Peyer's patch (tissue), 4 donors: ENCODE data around the gene RALGPS1. TPM values are rescaled to one million over a fixed set of nuclear protein-coding genes. Genes with fewer than 3 reads are reported as not detected.

Experiments
- DNase-seq, 3 donors: peaks; one replicate each; pipeline ENCODE4 v3.0.0-alpha.2; 2017 to 2019
- H3K27ac ChIP-seq, 4 donors: fragments of 200-600 bp; sonication (generic); one replicate each; pipeline ENCODE4 v1.5.1; 2016 to 2019
- H3K27me3 ChIP-seq, 2 donors: fragments of 200-600 bp; sonication (generic); one replicate each; pipeline ENCODE4 v1.5.1; 2019
- H3K36me3 ChIP-seq, 3 donors: fragments of 200-600 bp; sonication (generic); one replicate each; pipeline ENCODE4 v1.5.1; 2016 to 2019
- H3K4me1 ChIP-seq, 4 donors: fragments of 200-600 bp; sonication (generic); one replicate each; pipeline ENCODE4 v1.5.1; 2016 to 2019
- H3K4me3 ChIP-seq, 4 donors: fragments of 200-600 bp; sonication (generic); 1 replicate in 3 of 4; 2 replicates in 1 of 4; pipeline ENCODE4 v1.5.1; 2016 to 2019; ENCODE audit warnings: mild to moderate bottlenecking in 1 of 4
- H3K9me3 ChIP-seq, 4 donors: fragments of 200-600 bp; sonication (generic); one replicate each; pipeline ENCODE4 v1.5.1; 2016 to 2019; ENCODE audit warnings: mild to moderate bottlenecking in 1 of 4
- POLR2A ChIP-seq, 2 donors: fragments of 450-650 bp; IDR thresholded peaks; one replicate each; pipeline ENCODE4 v1.5.1; 2017; ENCODE audit warnings: antibody characterized with exemption in 2 of 2, mild to moderate bottlenecking in 2 of 2, moderate library complexity in 2 of 2
- total RNA-seq, 4 donors: library from RNA; depleted of rRNA; stranded (reverse); fragments of >200 nt; gene quantifications; one replicate each; pipeline ENCODE4 v1.1.0, GENCODE V29; 2016
- TF ChIP-seq, protein P1 (sequence below), 6 experiments: fragments of 450-650 bp in 4 of 6; fragments of 200-600 bp in 2 of 6; sonication (generic) in 1 of 6; IDR thresholded peaks; one replicate each; pipeline ENCODE4 v1.5.1; 2017 to 2019; ENCODE audit warnings: antibody characterized with exemption in 6 of 6, mild to moderate bottlenecking in 3 of 6, moderate library complexity in 1 of 6

The RALGPS1 gene
- total RNA-seq, 4 donors from 2014 or later: 38.8 to 158 (median 141) TPM

DNA sequence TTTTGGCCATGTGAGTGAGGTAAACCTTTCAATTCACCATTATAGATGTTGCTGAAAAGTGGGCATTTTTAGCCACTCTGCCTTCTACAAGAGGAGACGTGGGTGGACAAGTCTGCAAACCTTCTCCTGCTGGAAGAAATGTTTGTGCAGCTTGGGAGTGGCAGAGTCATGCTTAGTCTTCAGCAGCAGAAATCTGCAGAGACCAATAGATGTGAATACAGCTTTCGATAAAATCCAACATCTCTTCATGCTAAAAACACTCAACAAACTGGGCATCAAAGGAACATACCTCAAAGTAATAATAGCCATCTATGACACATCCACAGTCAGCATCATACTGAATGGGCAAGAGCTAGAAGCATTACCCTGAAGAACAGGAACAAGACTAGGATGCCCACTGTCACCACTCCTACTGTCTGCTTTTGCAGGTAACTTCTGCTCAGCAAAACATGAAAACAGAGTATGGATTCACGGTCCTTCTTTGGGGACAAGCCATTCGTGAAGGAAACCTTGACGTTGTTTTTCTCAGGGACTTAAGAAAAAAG, 91.3 kb downstream of the RALGPS1 start:
- DNase-seq: no peak
- H3K4me3 ChIP-seq: no peak overlapping the region
- no peaks in the 10 kb centered on the region for H3K9me3 ChIP-seq
- H3K4me1 ChIP-seq: no peaks in the 10 kb centered on the region
- H3K27ac ChIP-seq: no peak overlapping the region
- TF ChIP-seq, protein P1, sequence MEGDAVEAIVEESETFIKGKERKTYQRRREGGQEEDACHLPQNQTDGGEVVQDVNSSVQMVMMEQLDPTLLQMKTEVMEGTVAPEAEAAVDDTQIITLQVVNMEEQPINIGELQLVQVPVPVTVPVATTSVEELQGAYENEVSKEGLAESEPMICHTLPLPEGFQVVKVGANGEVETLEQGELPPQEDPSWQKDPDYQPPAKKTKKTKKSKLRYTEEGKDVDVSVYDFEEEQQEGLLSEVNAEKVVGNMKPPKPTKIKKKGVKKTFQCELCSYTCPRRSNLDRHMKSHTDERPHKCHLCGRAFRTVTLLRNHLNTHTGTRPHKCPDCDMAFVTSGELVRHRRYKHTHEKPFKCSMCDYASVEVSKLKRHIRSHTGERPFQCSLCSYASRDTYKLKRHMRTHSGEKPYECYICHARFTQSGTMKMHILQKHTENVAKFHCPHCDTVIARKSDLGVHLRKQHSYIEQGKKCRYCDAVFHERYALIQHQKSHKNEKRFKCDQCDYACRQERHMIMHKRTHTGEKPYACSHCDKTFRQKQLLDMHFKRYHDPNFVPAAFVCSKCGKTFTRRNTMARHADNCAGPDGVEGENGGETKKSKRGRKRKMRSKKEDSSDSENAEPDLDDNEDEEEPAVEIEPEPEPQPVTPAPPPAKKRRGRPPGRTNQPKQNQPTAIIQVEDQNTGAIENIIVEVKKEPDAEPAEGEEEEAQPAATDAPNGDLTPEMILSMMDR (IDR thresholded peaks at IDR 0.05): no peak
- no peak for TF ChIP-seq POLR2A (IDR thresholded peaks at IDR 0.05)
- H3K27me3 ChIP-seq: no peaks in the 10 kb centered on the region
- H3K36me3 ChIP-seq: no peaks in the 10 kb centered on the region

DNA sequence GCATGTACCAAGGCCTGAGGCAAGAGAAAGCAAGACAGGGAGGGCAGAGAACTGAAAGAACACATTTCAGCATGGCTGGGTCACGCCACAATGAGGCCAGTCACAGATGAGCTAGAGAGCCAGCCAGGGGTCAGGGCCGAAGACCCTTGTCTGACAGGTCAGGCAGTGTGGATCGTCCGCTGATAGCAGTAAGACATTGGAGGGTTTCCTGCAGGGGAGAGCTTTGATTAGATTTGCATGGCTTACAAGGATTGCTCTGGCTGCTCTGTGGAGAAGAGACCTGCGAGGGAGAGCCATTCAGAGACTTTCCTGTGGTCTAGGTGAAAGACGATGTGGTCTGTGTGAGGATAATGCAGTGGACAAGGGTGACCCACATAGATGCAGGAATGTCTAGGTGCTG, 93.1 kb downstream of the RALGPS1 start:
- TF ChIP-seq, protein P1 (IDR thresholded peaks at IDR 0.05): no peak
- no peak for TF ChIP-seq POLR2A (IDR thresholded peaks at IDR 0.05)
- Histone ChIP-seq H3K27ac (no peak overlapping the region), H3K4me3 (no peak overlapping the region), H3K36me3 (no peaks in the 10 kb centered on the region), H3K27me3 (no peaks in the 10 kb centered on the region), H3K9me3 (no peaks in the 10 kb centered on the region), H3K4me1 (no peaks in the 10 kb centered on the region)
- DNase-seq: no peak

DNA sequence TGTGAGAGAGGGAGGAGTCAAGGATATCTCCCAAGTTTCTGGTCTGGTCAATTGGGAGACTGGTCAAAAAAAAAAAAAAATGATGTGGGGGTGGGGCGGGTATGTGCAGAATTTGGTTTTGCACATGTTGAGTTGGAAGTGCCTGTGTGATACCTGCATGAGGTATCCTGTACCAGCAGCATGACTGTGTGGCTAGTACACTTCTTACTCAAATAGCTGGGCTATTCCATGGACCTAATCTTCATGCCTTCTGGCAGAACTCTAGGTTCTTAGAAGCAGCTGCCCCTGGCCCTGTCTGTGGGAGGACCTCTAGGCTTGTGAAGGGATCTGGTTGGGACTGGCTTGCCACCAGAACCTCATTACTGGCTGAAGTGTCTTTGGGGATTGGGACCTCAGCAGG, 93.5 kb downstream of the RALGPS1 start:
- TF ChIP-seq, protein P1 (IDR thresholded peaks at IDR 0.05): no peak
- TF ChIP-seq POLR2A (IDR thresholded peaks at IDR 0.05): no peak
- Histone ChIP-seq H3K4me3 (no peak overlapping the region), H3K36me3 (no peaks in the 10 kb centered on the region), H3K9me3 (no peaks in the 10 kb centered on the region), H3K27ac (no peak overlapping the region), H3K27me3 (no peaks in the 10 kb centered on the region), H3K4me1 (no peaks in the 10 kb centered on the region)
- no peak for DNase-seq

DNA sequence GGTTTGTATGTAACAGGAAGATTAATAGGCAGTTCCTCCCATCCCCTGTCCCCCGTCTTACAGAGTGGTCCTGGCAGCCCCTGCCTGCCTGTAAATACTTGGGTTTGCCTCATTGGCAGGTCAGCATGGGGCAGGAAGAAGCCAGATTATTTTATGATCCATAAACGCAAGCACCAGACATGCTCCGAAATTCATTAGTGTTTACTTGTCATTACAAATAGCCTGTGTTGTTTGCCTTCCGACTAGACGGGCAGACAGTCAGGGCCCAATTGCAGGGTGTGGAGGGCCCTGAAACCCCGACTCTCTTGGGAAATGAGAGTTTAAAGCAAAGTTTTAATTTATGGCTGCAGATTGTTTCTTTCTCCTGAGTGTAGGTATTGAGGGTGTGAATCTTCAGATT, 97.2 kb downstream of the RALGPS1 start:
- DNase-seq: no peak
- Histone ChIP-seq H3K4me1 (no peaks in the 10 kb centered on the region), H3K4me3 (no peak overlapping the region), H3K27me3 (no peaks in the 10 kb centered on the region), H3K9me3 (no peaks in the 10 kb centered on the region), H3K27ac (no peak overlapping the region), H3K36me3 (peaks cover 0 to 3% (median 0%) of the 10 kb centered on the region in 3 donors)
- no peak for TF ChIP-seq POLR2A (IDR thresholded peaks at IDR 0.05)
- TF ChIP-seq, protein P1 (IDR thresholded peaks at IDR 0.05): no peak

DNA sequence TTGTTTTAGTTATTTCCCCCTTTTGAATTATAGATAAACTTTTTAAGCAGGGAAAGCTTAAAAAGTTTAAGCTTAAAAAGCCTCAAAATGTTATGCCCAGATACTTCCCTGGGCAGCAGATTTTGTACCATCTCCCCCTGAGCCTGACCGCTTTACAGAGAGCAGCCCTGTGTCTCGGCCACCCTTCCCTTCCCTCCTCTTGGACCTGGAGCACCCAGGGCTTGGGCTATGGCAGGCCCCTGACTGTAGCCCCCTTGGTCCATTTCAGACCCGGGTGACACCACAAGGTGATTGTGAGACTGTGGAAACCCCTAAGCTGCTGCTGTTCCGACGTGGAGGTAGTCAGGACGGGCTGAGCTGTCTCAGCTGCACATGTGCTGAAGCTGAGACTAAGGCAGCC, 97.7 kb downstream of the RALGPS1 start:
- DNase-seq: no peak
- TF ChIP-seq POLR2A (IDR thresholded peaks at IDR 0.05): no peak
- TF ChIP-seq, protein P1 (IDR thresholded peaks at IDR 0.05): no peak

DNA sequence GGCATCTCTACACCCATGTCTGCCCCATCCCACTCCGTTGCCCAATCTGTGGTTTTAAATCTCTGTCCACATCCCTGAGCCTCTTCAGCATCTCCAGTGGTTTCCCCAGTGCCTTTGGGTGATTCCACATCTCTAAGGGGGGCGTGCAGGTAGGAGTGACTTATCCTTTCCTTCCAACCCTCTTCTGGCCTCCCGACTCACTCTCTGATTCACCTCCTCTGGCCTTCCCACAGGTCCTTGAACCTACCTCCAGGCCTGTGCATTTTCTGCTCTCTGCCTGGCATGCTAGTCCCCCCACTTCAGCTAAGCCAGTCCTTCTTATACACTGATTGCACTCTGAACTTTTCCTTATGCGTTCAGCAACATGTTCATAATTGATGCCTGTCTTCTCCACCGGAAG, 99.0 kb downstream of the RALGPS1 start:
- Histone ChIP-seq H3K4me1 (no peaks in the 10 kb centered on the region), H3K27me3 (no peaks in the 10 kb centered on the region), H3K4me3 (no peak overlapping the region), H3K9me3 (no peaks in the 10 kb centered on the region), H3K36me3 (peaks cover 0 to 8% (median 0%) of the 10 kb centered on the region in 3 donors), H3K27ac (peak overlapping the region in 1 of 4 donors; percentile 41)
- TF ChIP-seq POLR2A (IDR thresholded peaks at IDR 0.05): no peak
- TF ChIP-seq, protein P1 (IDR thresholded peaks at IDR 0.05): no peak
- DNase-seq: no peak

More for the DNA sequence above, 97.7 kb downstream of the RALGPS1 start:
- H3K27me3 ChIP-seq: no peaks in the 10 kb centered on the region
- no peaks in the 10 kb centered on the region for H3K9me3 ChIP-seq
- no peaks in the 10 kb centered on the region for H3K4me1 ChIP-seq
- peaks cover 0 to 3% (median 0%) of the 10 kb centered on the region in 3 donors for H3K36me3 ChIP-seq
- H3K27ac ChIP-seq: no peak overlapping the region
- H3K4me3 ChIP-seq: no peak overlapping the region
